ENCODE measurements around the gene RFPL2.

- no peak for TF ChIP-seq CTCF (IDR thresholded peaks at IDR 0.05)
- TF ChIP-seq POLR2A (IDR thresholded peaks at IDR 0.05) = no peak
These were observed 28.9 kb downstream of the RFPL2 start for GRCh38 chr22:32175683-32176644.

Data from prostate gland (tissue), 2 donors.